Measurements from ENCODE around the gene SULT1C3. TPM values are rescaled to one million over a fixed set of nuclear protein-coding genes. Genes with fewer than 3 reads are reported as not detected.

The SULT1C3 gene
- total RNA-seq, 2 donors from 2014 or later: not detected

DNA sequence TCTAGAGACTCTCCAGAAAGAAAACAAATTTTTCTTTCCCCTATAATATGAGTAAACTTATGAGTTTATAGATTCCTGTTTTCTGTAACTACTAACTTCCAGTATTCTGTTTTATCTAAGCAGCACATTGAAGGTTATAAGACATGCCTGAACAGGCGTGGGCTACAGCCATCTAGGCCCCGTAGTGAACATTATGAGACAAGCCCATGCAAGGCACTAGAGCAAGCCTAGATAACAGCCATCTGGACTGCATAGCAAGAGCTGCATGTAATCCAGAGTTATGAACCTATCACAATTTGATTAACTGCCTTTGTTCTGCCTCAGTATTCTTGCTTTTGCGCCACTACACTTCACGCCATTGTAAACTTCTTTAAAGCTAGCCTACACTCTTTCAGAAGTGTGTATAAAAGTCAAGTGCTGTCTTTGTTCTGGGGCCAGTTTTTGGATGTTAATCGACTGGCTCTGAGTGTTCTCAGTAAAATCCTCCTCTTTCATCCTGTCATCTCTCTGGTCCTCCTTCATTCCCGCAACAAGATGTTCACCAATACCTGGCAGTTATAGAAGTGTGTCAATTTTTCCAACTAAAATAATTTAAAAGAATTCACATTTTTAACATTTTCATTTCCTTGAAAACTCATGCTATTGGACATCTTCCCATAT lies 3.0 kb upstream of the SULT1C3 start:
- Histone ChIP-seq H3K27me3 (replicated peaks; ENCODE audit: insufficient read depth) (no peaks in the 10 kb centered on the region), H3K9me3 (peaks cover 7% of the 10 kb centered on the region), H3K27ac (no peak overlapping the region), H3K36me3 (no peaks in the 10 kb centered on the region), H3K4me3 (no peak overlapping the region), H3K4me1 (ENCODE audit: control insufficient read depth in 1 of 2, low read depth in 2 of 2) (no peaks in the 10 kb centered on the region)
- no peak for DNase-seq (ENCODE audit: low spot score)
- TF ChIP-seq, protein P1, sequence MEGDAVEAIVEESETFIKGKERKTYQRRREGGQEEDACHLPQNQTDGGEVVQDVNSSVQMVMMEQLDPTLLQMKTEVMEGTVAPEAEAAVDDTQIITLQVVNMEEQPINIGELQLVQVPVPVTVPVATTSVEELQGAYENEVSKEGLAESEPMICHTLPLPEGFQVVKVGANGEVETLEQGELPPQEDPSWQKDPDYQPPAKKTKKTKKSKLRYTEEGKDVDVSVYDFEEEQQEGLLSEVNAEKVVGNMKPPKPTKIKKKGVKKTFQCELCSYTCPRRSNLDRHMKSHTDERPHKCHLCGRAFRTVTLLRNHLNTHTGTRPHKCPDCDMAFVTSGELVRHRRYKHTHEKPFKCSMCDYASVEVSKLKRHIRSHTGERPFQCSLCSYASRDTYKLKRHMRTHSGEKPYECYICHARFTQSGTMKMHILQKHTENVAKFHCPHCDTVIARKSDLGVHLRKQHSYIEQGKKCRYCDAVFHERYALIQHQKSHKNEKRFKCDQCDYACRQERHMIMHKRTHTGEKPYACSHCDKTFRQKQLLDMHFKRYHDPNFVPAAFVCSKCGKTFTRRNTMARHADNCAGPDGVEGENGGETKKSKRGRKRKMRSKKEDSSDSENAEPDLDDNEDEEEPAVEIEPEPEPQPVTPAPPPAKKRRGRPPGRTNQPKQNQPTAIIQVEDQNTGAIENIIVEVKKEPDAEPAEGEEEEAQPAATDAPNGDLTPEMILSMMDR (IDR thresholded peaks at IDR 0.05): no peak
- no peak for ATAC-seq (ENCODE audit: insufficient number of reproducible peaks, low FRiP score, low read depth)

DNA sequence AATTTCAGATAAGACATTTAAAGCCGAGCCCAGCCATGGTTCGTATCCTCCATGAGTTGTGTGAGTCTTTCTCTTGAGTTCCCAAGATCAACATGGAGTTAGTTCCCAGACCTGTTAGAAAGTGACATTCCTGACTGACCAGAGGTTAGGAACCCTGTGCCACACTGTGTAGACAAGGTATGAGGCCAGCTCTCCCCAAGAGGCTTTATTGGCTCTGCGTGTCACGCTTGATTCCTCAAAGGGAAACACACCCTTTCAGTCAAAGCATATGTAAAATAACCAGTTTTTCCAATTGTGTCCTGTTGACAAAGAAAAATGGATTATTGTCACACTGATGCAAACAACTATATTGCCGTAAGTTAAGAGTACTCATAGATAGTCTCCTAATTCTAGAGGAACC lies 1.2 kb downstream of the SULT1C3 start:
- H3K4me1 ChIP-seq (ENCODE audit: control insufficient read depth in 1 of 2, low read depth in 2 of 2): no peaks in the 10 kb centered on the region
- TF ChIP-seq, protein P1 (IDR thresholded peaks at IDR 0.05): no peak
- H3K9me3 ChIP-seq: peaks cover 12% of the 10 kb centered on the region
- H3K27ac ChIP-seq: no peak overlapping the region
- ATAC-seq (ENCODE audit: insufficient number of reproducible peaks, low FRiP score, low read depth) (no peak), DNase-seq (ENCODE audit: low spot score) (no peak)
- no peaks in the 10 kb centered on the region for H3K27me3 ChIP-seq (replicated peaks; ENCODE audit: insufficient read depth)
- no peaks in the 10 kb centered on the region for H3K36me3 ChIP-seq
- H3K4me3 ChIP-seq: no peak overlapping the region

DNA sequence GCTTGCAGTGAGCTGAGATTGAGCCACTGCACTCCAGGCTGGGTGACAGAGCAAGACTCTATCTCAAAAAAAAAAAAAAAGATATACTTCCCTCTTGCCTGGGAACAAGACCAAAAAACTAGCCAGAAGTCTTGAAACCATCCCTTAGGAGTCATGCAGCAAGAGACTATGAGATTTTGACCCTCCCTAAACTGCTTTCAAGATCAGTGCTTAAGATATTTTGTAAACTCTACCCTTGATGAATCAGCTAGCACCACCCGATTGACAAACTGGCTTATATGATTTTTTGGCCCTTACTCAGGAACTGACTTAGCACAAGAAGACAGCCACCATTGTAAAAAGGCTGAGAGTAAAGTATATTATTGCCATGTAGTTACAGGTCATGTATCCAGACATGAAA lies 3.8 kb downstream of the SULT1C3 start:
- Histone ChIP-seq H3K27ac (no peak overlapping the region), H3K9me3 (peaks cover 6% of the 10 kb centered on the region), H3K36me3 (no peaks in the 10 kb centered on the region), H3K4me1 (ENCODE audit: control insufficient read depth in 1 of 2, low read depth in 2 of 2) (no peaks in the 10 kb centered on the region), H3K4me3 (no peak overlapping the region), H3K27me3 (replicated peaks; ENCODE audit: insufficient read depth) (no peaks in the 10 kb centered on the region)
- TF ChIP-seq, protein P1 (IDR thresholded peaks at IDR 0.05): no peak
- ATAC-seq (ENCODE audit: insufficient number of reproducible peaks, low FRiP score, low read depth): no peak
- DNase-seq (ENCODE audit: low spot score): no peak

- no peaks in the 10 kb centered on the region for H3K36me3 ChIP-seq
Measured at GRCh38 chr2:108244667-108245414, 5.1 kb downstream of the SULT1C3 start.

DNA sequence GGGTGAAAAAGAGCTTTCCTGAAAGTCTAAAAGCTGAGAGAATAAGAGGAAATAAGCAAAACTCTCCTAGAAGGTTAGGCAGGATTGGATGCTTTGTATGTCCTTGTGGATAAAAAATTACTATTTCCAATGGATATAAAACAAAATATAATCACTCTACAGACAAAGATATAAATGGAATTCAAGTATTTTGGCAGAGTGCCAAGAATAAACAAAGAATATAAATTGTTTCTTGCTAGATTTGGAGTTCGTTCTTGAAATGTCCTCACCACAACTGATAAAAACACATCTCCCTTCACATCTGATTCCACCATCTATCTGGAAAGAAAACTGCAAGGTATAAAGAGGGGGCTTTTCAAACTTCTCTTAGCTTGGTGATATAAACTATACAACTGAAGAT lies 13.3 kb downstream of the SULT1C3 start:
- no peaks in the 10 kb centered on the region for H3K36me3 ChIP-seq
- no peaks in the 10 kb centered on the region for H3K27me3 ChIP-seq (replicated peaks; ENCODE audit: insufficient read depth)
- no peak overlapping the region for H3K4me3 ChIP-seq
- no peaks in the 10 kb centered on the region for H3K9me3 ChIP-seq
- DNase-seq (ENCODE audit: low spot score): no peak
- ATAC-seq (ENCODE audit: insufficient number of reproducible peaks, low FRiP score, low read depth): no peak
- no peaks in the 10 kb centered on the region for H3K4me1 ChIP-seq (ENCODE audit: control insufficient read depth in 1 of 2, low read depth in 2 of 2)
- TF ChIP-seq, protein P1 (IDR thresholded peaks at IDR 0.05): no peak
- no peak overlapping the region for H3K27ac ChIP-seq

More at GRCh38 chr2:108244667-108245414, 5.1 kb downstream of the SULT1C3 start:
- DNase-seq (ENCODE audit: low spot score): no peak
- Histone ChIP-seq H3K9me3 (peaks cover 6% of the 10 kb centered on the region), H3K27ac (no peak overlapping the region), H3K27me3 (replicated peaks; ENCODE audit: insufficient read depth) (no peaks in the 10 kb centered on the region), H3K4me3 (no peak overlapping the region), H3K4me1 (ENCODE audit: control insufficient read depth in 1 of 2, low read depth in 2 of 2) (no peaks in the 10 kb centered on the region)
- no peak for ATAC-seq (ENCODE audit: insufficient number of reproducible peaks, low FRiP score, low read depth)
- TF ChIP-seq, protein P1 (IDR thresholded peaks at IDR 0.05): no peak

Measured in thoracic aorta (tissue), 2 donors.